CD4-positive, alpha-beta T cell treated with Interleukin-4 for 4 hours (primary cell): ENCODE data around the gene TUBA3E.
"Not testable (repeated sequence)": the region's sequence is repeated elsewhere in the genome, so short reads cannot be mapped to it uniquely, and the experiment has no call there.

Experiments used
- DNase-seq: peaks from one replicate; pipeline ENCODE4 v3.0.0-alpha.2; 2020

The TUBA3E gene

DNA sequence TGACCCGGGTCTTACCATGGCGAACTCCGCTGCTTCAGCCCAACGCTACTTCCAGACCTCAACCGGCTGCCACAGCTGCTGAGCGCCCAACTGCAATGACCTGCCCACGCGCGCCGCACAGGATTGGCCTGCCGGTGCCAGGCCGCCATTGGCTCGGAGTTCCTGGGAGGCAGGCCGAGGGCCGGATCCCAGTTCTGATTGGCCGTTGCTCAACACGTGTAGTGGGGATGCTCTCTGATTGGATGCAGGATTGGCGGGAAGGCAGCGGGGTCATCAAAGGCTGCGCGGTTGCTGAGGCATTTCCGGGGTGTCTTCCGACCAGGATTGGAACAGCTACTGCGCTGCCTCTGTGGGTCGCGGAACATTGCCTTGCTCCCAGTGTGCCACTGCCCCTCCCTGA, at the start of gene TUBA3E:
Gene TUBA3E, minus strand, starts transcription at position 97 of the 400 bp plus-strand sequence. Its CDS starts 79 bp downstream, at position 18.
- no peak for DNase-seq

DNA sequence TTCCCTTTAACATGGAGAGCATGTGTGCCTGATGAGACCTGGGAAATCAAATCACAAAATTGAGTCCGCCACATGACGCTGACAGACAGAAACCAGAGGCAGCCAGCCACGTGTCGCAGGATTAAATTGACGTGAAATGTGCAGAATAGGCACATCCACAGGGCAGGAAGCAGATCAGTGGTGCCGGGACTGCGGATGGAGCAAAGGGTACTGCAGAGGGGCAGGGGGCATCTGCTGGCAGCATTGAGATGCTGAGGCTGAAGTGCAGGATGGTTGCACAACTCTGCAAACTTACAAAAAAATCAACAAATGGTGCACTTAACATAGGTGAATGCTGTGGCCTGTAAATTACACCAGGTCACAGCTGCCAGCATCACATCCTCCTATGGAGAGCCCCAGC, 48.2 kb upstream of the TUBA3E start:
- DNase-seq = no peak

DNA sequence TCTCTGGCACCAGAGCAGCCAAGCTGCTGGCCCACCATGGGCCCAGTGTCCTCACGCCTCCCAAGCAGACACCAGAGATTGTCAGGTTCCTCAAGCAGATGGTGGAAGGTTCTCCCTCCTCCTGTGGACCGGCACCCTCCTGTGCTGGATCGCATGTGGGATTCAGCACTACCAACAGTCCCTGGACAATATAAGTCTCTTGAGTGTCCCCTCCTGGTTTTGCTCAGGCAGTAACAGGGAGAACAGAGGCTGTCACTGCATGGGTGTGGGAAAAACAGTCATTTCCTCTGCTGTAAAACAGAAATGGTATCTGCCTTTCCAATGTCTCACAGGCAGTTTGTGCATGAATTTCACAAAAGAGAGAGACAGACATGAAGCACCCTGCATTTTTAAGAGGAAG, 47.7 kb upstream of the TUBA3E start:
- no peak for DNase-seq

DNA sequence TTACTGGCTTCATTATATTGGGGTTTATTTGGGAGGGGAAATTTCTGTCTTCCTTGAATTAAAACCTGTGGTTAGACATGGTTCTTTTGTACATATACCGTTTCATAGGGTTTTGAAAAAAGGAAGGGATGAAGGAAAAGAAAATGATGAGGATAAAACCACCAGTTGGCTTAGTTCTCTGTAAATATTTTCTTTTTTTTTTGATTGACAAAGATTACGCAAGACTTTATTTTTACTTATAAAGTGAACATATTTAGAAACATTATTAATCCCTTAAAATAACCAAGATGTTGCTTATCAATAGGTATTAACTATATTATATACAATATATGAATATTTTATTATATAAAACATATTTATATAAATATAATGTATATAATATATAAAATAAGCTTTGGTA, 45.1 kb upstream of the TUBA3E start:
- no peak for DNase-seq

DNA sequence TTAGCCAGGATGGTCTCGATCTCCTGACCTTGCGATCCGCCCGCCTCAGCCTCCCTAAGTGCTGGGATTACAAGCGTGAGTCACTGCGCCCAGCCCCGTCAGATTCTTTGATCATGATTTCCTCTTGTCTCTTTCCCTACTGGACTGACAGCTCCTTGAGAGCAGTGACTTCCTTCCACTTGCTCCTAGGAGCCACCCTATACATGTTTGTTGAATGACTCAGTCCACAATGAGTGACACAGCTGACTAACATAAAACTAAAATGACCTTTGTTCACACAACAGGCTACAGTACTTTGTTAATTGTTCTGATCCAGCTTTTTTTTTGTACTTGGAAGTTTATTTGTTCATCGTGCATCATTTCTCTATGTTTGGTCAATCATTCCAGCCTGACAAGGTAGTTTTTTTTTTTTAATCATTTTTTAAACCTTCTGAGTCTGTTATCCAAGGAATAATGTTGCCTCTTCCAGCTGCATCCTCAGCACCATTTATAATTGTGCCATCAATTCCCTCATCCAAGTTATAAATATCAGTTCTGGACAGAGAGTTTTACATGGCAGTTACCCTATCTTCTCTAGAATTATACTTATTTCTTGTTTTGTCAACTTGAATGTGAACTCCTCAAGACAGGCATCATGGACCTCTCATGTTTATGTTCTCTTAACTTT, 42.9 kb upstream of the TUBA3E start:
- DNase-seq = no peak

DNA sequence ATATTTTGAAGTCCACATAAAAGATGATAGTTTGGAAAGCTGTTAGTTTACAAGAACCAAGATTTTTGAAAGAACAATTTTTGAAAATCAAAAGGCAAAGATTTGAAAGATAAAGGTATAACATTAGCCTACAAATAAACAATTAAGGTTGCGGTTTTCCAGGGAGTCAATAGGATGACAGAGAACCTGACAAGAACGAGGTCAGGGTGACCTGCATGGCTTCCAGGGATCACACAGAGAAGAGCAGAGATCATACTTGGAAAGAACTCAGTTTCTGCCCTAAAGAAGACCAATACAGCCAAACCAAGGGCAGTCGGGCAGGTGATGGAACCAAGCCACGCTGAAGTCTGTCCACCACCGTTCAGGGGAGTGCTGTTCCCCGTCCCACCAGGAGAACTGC, 41.3 kb upstream of the TUBA3E start:
- DNase-seq = not testable (repeated sequence)

DNA sequence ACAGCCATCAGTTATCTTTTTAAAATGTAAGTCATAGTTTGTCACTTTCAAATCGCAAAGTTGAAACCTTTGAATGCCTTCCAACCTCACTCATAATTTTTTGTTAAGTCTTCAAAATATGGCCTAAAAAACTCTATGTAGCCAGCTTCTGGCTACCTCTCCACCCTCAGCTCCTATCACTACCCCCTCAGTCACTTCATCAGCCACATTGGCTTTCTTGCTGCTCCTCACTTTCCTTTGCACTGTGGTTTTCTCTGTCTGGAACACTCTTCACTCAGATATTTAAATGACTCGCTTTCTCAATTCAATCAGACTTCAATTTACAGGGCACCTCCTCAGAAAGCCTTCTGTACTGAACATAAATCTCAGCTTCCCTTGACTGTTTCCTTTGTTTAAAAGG, 34.8 kb upstream of the TUBA3E start:
- DNase-seq = not testable (repeated sequence)

DNA sequence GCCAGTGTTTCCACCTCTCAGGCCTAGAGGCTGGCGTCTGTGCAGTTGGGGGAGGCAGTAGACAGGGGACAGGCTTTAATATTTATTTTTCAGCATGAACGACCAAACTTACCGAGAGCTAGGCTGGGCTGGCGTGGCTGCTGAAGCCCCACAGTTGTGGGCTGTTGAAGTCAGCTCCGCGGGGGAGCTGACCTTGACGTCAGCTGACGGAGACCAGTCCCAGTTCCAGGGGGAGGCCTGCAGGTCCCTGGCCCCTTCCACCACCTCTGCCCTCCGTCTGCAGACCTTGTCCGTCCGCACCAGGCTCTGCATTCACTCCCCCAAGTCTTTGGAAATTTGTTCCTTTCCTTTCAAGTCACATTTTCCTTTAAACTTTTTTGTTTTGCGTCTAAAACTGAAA, 33.4 kb upstream of the TUBA3E start:
- no peak for DNase-seq

DNA sequence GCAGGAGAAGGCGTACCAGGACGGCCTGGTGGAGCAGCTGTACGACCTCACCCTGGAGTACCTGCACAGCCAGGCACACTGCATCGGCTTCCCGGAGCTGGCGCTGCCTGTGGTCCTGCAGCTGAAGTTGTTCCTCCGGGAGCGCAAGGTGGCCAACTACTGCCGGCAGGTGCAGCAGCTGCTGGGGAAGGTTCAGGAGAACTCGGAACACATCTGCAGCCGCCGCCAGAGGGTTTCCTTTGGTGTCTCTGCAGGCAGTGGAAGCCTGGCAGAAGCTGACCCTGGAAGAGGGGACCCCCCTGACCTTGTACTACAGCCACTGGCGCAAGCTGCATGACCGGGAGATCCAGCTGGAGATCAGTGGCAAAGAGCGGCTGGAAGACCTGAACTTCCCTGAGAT, 32.7 kb upstream of the TUBA3E start:
- DNase-seq = not testable (repeated sequence)

DNA sequence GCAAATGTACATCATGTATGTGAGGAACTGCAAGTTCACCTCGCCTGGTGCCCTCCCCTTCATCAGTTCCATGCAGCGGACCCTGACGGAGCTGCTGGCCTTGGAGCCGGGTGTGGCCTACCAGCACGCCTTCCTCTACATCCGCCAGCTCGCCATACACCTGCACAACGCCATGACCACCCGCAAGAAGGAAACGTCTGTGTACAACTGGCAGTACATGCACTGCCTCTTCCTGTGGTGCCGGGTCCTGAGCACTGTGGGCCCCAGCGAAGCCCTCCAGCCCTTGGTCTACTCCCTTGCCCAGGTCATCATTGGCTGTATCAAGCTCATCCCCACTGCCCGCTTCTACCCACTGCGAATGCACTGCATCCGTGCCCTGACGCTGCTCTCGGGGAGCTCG, 32.1 kb upstream of the TUBA3E start:
- not testable (repeated sequence) for DNase-seq

DNA sequence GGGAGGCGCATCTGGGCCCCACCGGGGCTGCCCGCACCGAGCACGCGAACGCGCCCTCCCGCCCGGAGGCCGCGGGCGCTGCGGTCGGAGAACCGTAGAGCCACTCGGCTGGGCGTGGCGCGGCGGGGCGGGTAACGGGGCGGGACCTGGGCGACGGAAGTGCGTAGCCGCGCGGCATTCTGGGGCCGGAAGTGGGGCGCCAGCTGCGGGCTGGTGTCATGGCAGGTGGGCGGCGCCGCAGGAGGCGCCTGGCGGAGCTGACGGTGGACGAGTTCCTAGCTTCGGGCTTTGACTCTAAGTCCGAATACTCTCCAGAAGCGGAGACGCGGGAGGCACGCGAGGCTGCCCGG, 30.9 kb upstream of the TUBA3E start:
- peak; percentile 4 for DNase-seq

DNA sequence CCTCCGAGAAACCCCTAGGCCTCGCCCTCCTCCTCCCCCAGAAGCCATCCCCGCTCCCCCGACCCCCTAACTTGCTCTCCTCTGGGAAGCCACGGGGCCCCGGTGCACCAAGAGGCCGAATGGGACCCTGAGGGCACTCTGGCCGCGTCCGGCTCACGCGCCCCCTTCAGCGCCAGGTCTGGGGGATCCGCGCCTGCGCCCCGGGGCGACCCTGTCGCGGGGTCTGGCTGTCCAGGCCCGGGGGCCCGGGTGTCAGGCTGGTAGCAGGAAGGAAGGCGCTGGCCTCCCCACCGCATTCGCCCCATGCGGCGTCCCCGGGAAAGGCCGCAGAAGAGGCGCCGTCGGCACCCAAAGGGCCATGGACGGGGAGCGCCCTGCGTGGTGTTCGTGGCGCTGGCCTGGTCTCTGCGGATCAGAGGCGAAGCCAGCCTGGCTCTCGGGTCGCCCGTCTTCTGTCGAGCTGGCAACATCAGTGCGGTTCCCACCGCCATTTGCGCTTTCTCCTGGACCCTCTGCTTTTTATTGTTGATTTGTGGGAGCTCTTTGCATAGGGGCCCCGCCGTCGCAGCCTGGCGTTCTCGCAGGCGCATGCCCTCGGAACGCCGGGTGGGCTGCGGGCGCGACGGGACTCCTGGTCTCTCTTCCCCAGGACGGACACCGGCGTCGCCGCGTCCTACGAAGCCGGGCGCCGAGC, 30.4 kb upstream of the TUBA3E start:
- DNase-seq = not testable (repeated sequence)

DNA sequence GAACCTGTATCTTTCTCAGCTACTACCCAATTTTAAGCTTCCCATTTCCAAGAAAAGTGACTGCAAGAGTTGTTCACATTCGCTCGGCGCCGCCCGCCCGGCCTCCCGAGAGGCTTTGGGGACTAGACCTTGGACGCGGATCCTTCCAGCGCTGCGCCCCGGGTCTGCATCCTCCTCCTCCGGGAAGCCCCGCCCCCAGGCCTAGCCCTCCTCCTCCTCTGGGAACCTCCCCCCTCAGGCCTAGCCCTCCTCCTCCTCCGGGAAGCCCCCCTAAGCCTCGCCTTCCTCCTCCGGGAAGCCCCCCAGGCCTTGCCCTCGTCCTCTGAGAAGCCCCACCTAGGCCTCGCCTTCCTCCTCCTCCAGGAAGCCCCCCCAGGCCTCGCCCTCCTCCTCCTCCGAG, 29.8 kb upstream of the TUBA3E start:
- not testable (repeated sequence) for DNase-seq

DNA sequence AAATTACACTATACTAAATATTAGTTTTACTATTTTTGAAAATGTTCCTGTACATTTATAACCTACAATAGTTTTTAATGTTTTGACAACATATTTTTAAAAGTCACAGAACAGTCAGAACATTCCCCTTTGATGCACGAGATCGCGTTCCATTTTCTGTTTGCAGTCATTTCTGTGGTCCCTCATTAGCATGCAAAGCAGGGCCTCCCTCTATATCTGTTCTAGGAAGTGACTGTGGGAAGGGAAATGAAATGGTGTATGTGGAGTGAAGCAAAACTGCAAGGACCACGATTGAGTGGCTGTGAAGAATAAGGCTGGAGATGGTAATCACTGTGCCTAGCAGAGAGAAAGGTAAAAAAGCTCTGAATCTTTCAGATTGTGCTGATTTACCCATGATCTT, 24.3 kb upstream of the TUBA3E start:
- DNase-seq = not testable (repeated sequence)

DNA sequence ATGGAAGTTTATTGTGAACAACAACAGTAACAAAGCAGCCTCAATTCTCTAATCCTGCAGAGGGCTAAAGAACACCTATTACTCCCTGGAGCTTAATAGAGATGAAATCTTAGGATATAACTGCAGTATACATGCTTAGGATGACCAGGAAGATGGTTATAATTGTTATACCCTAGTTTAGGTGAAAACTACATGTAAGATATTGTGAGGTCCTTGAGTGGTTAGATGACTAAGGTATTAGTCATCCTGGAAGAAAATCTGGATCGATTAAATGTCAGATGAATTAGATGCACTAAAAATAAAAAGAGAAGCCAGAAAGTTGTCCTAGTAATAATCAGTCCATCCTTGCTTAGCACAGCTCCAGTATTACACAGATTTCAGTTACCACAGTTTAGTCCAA, 22.3 kb upstream of the TUBA3E start:
- DNase-seq = not testable (repeated sequence)

DNA sequence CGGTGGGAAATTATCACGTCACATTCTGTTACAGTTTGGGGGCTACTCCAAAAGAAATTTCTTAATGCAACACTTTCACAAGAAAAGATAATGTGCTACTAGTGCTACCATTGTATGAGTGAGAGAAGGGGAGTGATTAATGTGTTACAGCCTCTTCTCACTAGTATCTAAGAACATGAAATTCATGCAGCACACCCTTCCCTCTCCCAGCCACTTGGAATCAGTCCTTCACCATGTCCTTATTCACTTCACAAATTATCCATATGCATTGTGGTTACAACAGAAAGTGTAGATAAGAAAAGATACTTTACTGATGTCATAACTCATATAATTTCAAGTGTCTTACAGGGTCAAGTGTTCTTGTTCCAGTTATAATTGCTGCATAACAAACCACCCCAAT, 20.9 kb upstream of the TUBA3E start:
- not testable (repeated sequence) for DNase-seq

DNA sequence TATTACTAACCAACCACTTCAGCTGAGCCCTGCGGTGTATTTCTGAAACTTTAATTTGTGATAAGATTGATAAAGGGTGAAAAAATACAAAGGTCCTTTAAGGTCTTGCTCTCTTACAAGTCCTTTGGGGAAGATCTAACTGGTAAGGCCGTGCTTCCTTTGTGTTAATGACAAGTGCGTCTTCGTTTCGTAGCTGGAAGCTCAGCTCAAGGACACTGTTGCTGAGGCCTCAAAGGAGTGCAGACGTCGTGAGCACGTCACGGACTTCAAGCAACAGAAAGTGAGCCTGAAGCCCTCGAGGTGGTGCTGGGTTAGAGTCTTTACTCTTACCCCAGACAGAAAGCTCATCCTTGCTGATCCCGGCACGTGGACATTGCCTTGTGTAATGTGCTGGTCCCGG, 8.8 kb upstream of the TUBA3E start:
- not testable (repeated sequence) for DNase-seq

DNA sequence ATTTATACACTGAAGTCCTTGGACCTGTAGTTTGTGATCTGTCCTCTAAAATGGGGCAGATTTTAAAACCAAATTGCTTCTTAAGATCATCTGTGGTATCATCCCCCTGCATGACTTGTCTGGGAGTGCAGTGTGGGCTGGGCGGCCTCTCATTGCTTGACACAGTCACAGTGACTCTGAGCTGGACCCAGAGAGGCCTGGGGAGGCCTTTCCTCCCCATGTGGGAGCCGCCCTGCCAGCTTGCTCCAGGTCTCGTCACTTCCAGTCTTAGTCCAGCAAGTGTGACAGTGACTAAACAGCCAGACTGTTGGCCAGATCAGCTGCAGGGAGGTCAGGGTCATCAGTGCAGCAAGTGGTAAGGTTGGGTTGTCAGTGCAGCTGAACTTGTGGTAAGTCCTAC, 4.9 kb upstream of the TUBA3E start:
- not testable (repeated sequence) for DNase-seq

DNA sequence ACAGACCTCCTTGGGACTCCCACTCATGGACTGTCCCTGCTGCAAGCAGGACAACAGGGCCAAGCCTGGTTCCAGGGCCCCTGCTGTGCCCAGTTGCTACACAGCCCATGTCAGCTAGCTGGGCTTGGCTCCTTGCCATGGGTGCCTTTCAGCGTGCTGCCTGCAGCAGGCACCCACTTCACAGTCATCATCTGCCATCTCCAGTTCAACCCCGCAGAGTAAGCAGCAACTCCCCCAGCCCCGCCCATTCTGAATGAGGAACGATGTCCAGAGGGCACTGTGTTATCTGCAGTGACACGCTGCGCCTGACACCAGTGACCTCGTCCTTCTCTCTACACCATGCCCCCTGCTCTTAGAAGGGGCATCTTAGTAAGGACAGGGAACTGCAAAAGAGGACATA, 4.3 kb upstream of the TUBA3E start:
- not testable (repeated sequence) for DNase-seq

DNA sequence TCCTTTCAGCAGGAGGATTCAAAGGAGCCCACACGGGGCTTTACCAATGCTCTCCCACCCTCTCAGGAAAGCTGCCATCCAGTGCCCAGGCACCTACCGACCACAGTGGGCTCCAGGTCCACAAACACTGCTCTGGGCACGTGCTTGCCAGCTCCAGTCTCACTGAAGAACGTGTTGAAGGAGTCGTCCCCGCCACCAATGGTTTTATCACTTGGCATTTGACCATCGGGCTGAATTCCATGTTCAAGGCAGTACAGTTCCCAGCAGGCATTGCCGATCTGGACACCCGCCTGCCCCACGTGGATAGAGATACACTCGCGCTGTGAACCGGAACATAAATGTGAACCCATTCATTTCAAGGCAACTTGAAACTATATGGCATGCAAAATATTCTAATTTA, 2.2 kb downstream of the TUBA3E start:
- not testable (repeated sequence) for DNase-seq

DNA sequence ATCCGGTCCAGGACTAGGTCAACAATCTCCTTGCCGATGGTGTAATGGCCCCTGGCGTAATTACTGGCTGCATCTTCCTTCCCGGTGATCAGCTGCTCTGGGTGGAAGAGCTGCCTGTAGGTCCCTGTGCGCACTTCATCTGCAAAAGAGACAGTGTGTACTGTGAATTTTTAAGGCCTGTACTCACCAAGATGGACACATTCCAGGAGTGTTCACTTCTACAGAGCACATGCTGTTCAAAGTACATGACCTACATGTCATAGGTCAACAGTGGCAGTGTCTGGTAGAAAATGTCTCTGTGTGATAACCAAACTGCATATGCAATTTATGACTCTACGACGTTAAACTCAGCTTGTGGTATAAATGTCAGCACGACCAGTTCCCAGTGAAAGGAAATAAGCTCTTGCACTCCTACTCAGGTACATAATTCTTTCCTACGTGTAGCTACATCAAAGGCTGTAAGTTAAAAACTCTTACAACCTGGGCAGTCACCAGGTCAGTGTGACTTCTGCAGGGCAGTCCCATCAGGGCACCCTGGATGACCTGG, 3.1 kb downstream of the TUBA3E start:
- DNase-seq = not testable (repeated sequence)

DNA sequence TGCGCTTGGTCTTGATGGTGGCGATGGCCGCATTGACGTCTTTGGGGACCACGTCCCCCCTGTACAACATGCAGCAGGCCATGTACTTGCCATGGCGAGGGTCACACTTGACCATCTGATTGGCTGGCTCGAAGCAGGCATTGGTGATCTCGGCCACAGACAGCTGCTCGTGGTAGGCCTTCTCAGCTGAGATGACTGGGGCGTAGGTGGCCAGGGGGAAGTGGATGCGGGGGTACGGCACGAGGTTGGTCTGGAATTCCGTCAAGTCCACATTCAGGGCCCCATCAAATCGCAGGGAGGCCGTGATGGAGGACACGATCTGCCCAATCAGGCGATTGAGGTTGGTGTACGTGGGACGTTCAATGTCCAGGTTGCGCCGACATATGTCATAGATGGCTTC, 4.4 kb downstream of the TUBA3E start:
- not testable (repeated sequence) for DNase-seq

DNA sequence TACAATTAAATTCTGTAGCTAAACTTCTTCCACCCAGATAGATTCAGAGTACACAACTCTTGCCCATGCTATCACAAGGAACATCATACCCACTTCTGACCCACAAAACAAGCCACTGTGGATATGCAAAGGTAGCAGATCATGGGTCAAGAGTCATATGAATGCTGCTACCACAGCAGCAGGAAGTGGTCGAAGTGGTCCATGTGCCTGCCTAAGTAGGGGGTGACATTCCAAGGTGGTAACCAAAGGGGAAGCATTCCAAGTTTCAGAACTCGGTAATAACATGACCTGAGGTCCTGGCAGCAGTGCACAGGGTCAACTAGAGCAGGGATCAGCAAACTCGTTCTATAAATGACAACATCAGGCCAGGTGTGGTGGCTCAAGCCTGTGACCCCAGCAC, 5.8 kb downstream of the TUBA3E start:
- DNase-seq = not testable (repeated sequence)

DNA sequence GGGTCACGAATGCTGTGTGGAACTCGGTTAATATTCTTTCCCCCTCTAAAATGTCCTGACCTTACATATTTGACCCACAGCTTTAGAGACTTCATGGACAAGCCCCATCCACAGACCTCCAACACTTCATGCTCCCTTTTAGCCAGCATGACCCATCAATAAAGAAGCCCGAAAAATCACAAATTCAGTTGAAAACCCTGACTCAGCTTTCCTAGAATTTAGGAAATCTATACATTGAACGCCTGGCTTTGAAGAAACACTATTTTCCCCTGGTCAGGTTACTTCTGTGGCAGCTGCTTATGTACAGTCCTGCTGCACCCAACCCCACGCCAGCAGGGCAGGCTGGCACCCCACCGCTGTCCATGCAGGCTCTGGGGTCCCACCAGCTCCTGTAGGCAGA, 6.9 kb downstream of the TUBA3E start:
- not testable (repeated sequence) for DNase-seq
